HepG2 (cell line): ENCODE results near the gene C21orf91. TPM values are rescaled to one million over a fixed set of nuclear protein-coding genes. Genes with fewer than 3 reads are reported as not detected.

ENCODE experiments used
- AHR ChIP-seq: IDR thresholded peaks from 2 replicates; pipeline ENCODE4 v1.6.1; 2018; ENCODE audit warnings: missing genetic modification reagents, missing compliant biosample characterization
- BHLHE40 ChIP-seq: IDR thresholded peaks from 2 replicates; pipeline ENCODE4 v1.6.1; 2011; ENCODE audit warnings: low read length, improper control_type of control experiment
- FOXK1 ChIP-seq: sonication (generic); formaldehyde crosslinking; IDR thresholded peaks from 2 replicates; pipeline ENCODE4 v1.4.0; 2020; ENCODE audit warnings: low read depth, missing genetic modification reagents, borderline replicate concordance
- LCORL ChIP-seq, 2 experiments: fragments of 450-650 bp in 1 of 2; sonication (generic) in 1 of 2; formaldehyde crosslinking in 1 of 2; IDR thresholded peaks; 2 replicates each; pipeline versions ENCODE4 v1.5.0 to v1.6.1; 2017 to 2020; ENCODE audit warnings: antibody characterized with exemption in 1 of 2, missing genetic modification reagents in 1 of 2
- NFE2 ChIP-seq: sonication (generic); formaldehyde crosslinking; IDR thresholded peaks from 2 replicates; pipeline ENCODE4 v1.4.0; 2020; ENCODE audit warnings: missing genetic modification reagents
- SMAD1 ChIP-seq: sonication (generic); formaldehyde crosslinking; IDR thresholded peaks from 2 replicates; pipeline ENCODE4 v1.4.0; 2020; ENCODE audit warnings: missing genetic modification reagents, low read depth, mild to moderate bottlenecking, borderline replicate concordance
- STAT5B ChIP-seq: sonication (generic); formaldehyde crosslinking; IDR thresholded peaks from 2 replicates; pipeline ENCODE4 v1.4.0; 2020; ENCODE audit warnings: missing genetic modification reagents
- TBX2 ChIP-seq: sonication (generic); formaldehyde crosslinking; IDR thresholded peaks from 2 replicates; pipeline ENCODE4 v1.5.0; 2020; ENCODE audit warnings: missing genetic modification reagents, mild to moderate bottlenecking, borderline replicate concordance
- ZBTB26 ChIP-seq: IDR thresholded peaks from 2 replicates; pipeline ENCODE4 v1.6.1; 2016; ENCODE audit warnings: missing compliant biosample characterization, missing genetic modification reagents, borderline replicate concordance
- ZBTB7A ChIP-seq: sonication (generic); formaldehyde crosslinking; IDR thresholded peaks from 2 replicates; pipeline ENCODE4 v1.8.0; 2022; ENCODE audit warnings: mild to moderate bottlenecking, missing genetic modification reagents
- ZNF772 ChIP-seq: sonication (generic); formaldehyde crosslinking; IDR thresholded peaks from 2 replicates; pipeline ENCODE4 v1.5.0; 2020; ENCODE audit warnings: mild to moderate bottlenecking, missing genetic modification reagents
- polyA plus RNA-seq, 8 experiments: library from polyadenylated mRNA; depleted of rRNA in 3 of 8; stranded (reverse) in 7 of 8; unstranded in 1 of 8; fragments of >200 nt; fragmentation: Illumina TruSeq in 4 of 8; extraction: Trizol in 4 of 8; gene quantifications; 2 replicates each; pipeline versions ENCODE4 v1.2.1 to v1.2.3, GENCODE V29; 2011 to 2016; ENCODE audit warnings: low read depth in 4 of 8, missing spikeins in 1 of 8, mixed read lengths in 1 of 8; ENCODE audit not compliant: insufficient read depth in 1 of 8
- total RNA-seq, 5 experiments: library from RNA; depleted of rRNA; stranded (reverse); fragments of >200 nt; fragmentation: Illumina TruSeq; extraction: Trizol; gene quantifications; 2 replicates each; pipeline ENCODE4 v1.2.3, GENCODE V29; 2016; ENCODE audit warnings: low read depth in 1 of 5
- TF ChIP-seq, protein P1 (sequence below): sonication (generic); formaldehyde crosslinking; IDR thresholded peaks from 2 replicates; pipeline ENCODE4 v1.4.0; 2020; ENCODE audit warnings: low read depth, missing genetic modification reagents
- TF ChIP-seq, protein P2 (sequence below): sonication (generic); formaldehyde crosslinking; IDR thresholded peaks from 2 replicates; pipeline ENCODE4 v1.5.0; 2020; ENCODE audit warnings: mild to moderate bottlenecking, low read depth, missing genetic modification reagents, borderline replicate concordance
- TF ChIP-seq, protein P3 (sequence below): sonication (generic); formaldehyde crosslinking; IDR thresholded peaks from 2 replicates; pipeline ENCODE4 v1.5.0; 2020; ENCODE audit warnings: mild to moderate bottlenecking, missing genetic modification reagents
- TF ChIP-seq, protein P4 (sequence below): sonication (generic); formaldehyde crosslinking; IDR thresholded peaks from 2 replicates; pipeline ENCODE4 v1.4.0; 2020; ENCODE audit warnings: mild to moderate bottlenecking, missing genetic modification reagents, borderline replicate concordance

Gene C21orf91
- total and polyA plus RNA-seq, 2 of the 13 experiments (the other 11 are each of a cell fraction or from before 2014, with no cell fraction given) = 2.9 to 7.8 TPM

DNA sequence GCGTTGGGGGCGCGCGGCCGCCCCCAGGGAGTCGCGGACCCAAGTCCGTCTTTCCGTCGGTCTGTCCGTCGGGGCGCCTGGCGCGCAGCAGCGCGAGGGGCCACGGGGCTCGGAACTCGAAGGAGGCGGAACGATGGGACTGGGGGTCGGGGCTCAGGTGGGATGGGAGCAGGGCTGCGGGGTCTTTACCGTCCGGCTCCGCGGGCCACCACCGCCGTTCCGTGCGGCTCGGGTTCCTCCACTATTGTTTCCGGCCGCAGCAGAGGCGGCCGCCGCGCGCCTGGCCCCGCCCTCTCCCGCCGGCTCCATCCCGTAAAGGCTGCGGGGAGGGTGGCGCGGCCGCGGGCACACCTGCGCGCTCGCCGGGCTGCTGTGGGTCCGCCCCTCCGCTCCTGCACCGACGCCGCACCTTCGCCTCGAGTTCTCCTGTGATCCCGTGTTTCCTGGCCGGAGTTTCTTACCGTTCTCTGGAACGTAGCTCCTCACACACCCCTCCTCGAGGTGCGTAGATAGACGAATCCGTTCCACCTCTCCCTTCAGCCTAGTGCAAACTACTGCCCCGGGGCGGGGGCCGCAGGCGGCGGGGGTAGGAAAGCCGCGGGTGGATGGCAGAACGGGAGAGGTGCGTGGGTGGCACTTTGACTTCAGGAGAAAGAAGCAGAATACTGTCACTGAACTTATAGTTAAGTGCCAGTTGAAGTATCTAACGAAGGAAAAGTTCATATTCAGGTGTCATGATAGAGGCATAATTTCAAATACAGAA lies at the start of gene C21orf91 (continued):
- TF ChIP-seq NFE2 (CRISPR knock-in tag) = no peak
- peak; percentile 75 for TF ChIP-seq TBX2 (CRISPR knock-in tag)
- TF ChIP-seq, protein P1, sequence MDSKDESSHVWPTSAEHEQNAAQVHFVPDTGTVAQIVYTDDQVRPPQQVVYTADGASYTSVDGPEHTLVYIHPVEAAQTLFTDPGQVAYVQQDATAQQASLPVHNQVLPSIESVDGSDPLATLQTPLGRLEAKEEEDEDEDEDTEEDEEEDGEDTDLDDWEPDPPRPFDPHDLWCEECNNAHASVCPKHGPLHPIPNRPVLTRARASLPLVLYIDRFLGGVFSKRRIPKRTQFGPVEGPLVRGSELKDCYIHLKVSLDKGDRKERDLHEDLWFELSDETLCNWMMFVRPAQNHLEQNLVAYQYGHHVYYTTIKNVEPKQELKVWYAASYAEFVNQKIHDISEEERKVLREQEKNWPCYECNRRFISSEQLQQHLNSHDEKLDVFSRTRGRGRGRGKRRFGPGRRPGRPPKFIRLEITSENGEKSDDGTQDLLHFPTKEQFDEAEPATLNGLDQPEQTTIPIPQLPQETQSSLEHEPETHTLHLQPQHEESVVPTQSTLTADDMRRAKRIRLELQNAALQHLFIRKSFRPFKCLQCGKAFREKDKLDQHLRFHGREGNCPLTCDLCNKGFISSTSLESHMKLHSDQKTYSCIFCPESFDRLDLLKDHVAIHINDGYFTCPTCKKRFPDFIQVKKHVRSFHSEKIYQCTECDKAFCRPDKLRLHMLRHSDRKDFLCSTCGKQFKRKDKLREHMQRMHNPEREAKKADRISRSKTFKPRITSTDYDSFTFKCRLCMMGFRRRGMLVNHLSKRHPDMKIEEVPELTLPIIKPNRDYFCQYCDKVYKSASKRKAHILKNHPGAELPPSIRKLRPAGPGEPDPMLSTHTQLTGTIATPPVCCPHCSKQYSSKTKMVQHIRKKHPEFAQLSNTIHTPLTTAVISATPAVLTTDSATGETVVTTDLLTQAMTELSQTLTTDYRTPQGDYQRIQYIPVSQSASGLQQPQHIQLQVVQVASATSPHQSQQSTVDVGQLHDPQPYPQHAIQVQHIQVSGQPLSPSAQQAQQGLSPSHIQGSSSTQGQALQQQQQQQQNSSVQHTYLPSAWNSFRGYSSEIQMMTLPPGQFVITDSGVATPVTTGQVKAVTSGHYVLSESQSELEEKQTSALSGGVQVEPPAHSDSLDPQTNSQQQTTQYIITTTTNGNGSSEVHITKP (CRISPR knock-in tag) = peak; percentile 99
- TF ChIP-seq FOXK1 (CRISPR knock-in tag) = 0 out of 2 replicates have a peak, but pooled peaks have one; percentile 35
- TF ChIP-seq AHR = 0 out of 2 replicates have a peak, but pooled peaks have one; percentile 47
- peak; percentile 38; the same call in 1 of the 2 replicates for TF ChIP-seq ZBTB7A
- TF ChIP-seq, protein P2, sequence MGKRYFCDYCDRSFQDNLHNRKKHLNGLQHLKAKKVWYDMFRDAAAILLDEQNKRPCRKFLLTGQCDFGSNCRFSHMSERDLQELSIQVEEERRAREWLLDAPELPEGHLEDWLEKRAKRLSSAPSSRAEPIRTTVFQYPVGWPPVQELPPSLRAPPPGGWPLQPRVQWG (CRISPR knock-in tag) = no peak
- peak; percentile 96 for TF ChIP-seq BHLHE40
- peak; percentile 58; the same call in 1 of the 2 replicates for TF ChIP-seq ZBTB26 (CRISPR knock-in tag)
- TF ChIP-seq STAT5B (CRISPR knock-in tag) = no peak
- TF ChIP-seq, protein P3, sequence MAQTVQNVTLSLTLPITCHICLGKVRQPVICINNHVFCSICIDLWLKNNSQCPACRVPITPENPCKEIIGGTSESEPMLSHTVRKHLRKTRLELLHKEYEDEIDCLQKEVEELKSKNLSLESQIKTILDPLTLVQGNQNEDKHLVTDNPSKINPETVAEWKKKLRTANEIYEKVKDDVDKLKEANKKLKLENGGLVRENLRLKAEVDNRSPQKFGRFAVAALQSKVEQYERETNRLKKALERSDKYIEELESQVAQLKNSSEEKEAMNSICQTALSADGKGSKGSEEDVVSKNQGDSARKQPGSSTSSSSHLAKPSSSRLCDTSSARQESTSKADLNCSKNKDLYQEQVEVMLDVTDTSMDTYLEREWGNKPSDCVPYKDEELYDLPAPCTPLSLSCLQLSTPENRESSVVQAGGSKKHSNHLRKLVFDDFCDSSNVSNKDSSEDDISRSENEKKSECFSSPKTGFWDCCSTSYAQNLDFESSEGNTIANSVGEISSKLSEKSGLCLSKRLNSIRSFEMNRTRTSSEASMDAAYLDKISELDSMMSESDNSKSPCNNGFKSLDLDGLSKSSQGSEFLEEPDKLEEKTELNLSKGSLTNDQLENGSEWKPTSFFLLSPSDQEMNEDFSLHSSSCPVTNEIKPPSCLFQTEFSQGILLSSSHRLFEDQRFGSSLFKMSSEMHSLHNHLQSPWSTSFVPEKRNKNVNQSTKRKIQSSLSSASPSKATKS = 0 out of 2 replicates have a peak, but pooled peaks have one; percentile 15
- TF ChIP-seq ZNF772 (CRISPR knock-in tag) = peak; percentile 76
- TF ChIP-seq, protein P4, sequence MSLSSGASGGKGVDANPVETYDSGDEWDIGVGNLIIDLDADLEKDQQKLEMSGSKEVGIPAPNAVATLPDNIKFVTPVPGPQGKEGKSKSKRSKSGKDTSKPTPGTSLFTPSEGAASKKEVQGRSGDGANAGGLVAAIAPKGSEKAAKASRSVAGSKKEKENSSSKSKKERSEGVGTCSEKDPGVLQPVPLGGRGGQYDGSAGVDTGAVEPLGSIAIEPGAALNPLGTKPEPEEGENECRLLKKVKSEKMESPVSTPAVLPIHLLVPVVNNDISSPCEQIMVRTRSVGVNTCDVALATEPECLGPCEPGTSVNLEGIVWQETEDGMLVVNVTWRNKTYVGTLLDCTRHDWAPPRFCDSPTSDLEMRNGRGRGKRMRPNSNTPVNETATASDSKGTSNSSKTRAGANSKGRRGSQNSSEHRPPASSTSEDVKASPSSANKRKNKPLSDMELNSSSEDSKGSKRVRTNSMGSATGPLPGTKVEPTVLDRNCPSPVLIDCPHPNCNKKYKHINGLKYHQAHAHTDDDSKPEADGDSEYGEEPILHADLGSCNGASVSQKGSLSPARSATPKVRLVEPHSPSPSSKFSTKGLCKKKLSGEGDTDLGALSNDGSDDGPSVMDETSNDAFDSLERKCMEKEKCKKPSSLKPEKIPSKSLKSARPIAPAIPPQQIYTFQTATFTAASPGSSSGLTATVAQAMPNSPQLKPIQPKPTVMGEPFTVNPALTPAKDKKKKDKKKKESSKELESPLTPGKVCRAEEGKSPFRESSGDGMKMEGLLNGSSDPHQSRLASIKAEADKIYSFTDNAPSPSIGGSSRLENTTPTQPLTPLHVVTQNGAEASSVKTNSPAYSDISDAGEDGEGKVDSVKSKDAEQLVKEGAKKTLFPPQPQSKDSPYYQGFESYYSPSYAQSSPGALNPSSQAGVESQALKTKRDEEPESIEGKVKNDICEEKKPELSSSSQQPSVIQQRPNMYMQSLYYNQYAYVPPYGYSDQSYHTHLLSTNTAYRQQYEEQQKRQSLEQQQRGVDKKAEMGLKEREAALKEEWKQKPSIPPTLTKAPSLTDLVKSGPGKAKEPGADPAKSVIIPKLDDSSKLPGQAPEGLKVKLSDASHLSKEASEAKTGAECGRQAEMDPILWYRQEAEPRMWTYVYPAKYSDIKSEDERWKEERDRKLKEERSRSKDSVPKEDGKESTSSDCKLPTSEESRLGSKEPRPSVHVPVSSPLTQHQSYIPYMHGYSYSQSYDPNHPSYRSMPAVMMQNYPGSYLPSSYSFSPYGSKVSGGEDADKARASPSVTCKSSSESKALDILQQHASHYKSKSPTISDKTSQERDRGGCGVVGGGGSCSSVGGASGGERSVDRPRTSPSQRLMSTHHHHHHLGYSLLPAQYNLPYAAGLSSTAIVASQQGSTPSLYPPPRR (CRISPR knock-in tag) = peak; percentile 22; the same call in 1 of the 2 replicates
- no peak for TF ChIP-seq LCORL (IDR thresholded peaks at IDR 0.05)
- TF ChIP-seq LCORL (CRISPR knock-in tag; IDR thresholded peaks at IDR 0.05) = no peak; the same call in 1 of the 2 replicates
- no peak for TF ChIP-seq SMAD1 (CRISPR knock-in tag)
